ENCODE measurements around the gene KDELR3. TPM values are rescaled to one million over a fixed set of nuclear protein-coding genes. Genes with fewer than 3 reads are reported as not detected.

The KDELR3 gene
- total and polyA plus RNA-seq, 2 donors (not counting 3 experiments of a cell fraction or from before 2014, with no cell fraction given): 28.6 to 61.3 TPM

DNA sequence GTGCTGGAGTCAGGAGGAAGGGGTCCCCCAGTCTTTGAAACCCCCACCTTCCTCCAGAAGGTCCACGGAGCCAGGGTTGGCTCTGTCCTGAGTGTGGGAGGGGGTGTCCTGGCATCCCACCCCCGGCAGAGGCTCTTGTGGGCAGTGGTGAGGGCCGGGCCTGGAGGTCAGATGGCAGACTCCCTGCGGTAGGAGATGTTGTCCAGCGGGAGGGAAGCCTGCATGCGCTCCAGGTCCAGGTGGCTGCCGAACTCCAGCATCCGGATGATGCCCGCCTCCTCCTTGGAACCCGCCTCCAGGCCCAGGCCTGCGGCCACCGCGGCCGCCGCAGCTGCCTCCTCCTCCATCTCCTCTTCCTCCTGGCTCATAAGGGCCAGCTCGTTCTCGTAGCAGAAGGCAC, 41.3 kb upstream of the KDELR3 start:
- Histone ChIP-seq H3K4me1 (ENCODE audit: control insufficient read depth, extremely low read depth, insufficient read depth, low read length) (no peaks in the 10 kb centered on the region), H4K20me1 (replicated peaks; ENCODE audit: control insufficient read depth, extremely low read depth, insufficient read depth, low read length) (no peaks in the 10 kb centered on the region), H3K9ac (replicated peaks; ENCODE audit: extremely low read depth, insufficient read depth, low read length) (no peak overlapping the region), H3K9me1 (replicated peaks; ENCODE audit: control insufficient read depth, extremely low read depth, insufficient read depth, low read length) (no peaks in the 10 kb centered on the region), H3K27me3 (ENCODE audit: control insufficient read depth in 2 of 2, insufficient read depth in 2 of 2, low read length in 2 of 2) (no peaks in the 10 kb centered on the region), H2AFZ (ENCODE audit: low read depth, low read length) (no peak overlapping the region), H3K9me3 (replicated peaks; ENCODE audit: control insufficient read depth, insufficient read depth, low read length) (no peaks in the 10 kb centered on the region), H3K4me2 (ENCODE audit: insufficient read depth, low read length) (no peak overlapping the region), H3K79me2 (ENCODE audit: control insufficient read depth, insufficient read depth, low read length) (no peaks in the 10 kb centered on the region), H3K36me3 (ENCODE audit: control insufficient read depth in 2 of 2, extremely low read depth in 1 of 2, insufficient read depth in 2 of 2, low read length in 2 of 2) (no peaks in the 10 kb centered on the region), H3K4me3 (replicated peaks in 1 of 3; ENCODE audit: insufficient read depth in 1 of 3, low read depth in 1 of 3, low read length in 3 of 3) (no peak overlapping the region), H3K27ac (ENCODE audit: insufficient read depth, low read depth, low read length) (no peak overlapping the region)
- no TSS peak for BruUV-seq (replicated peaks)
- TF ChIP-seq GATA2 (IDR thresholded peaks at IDR 0.05; ENCODE audit: insufficient read depth, insufficient read length, low read depth, low read length): no peak
- TF ChIP-seq, protein P1, sequence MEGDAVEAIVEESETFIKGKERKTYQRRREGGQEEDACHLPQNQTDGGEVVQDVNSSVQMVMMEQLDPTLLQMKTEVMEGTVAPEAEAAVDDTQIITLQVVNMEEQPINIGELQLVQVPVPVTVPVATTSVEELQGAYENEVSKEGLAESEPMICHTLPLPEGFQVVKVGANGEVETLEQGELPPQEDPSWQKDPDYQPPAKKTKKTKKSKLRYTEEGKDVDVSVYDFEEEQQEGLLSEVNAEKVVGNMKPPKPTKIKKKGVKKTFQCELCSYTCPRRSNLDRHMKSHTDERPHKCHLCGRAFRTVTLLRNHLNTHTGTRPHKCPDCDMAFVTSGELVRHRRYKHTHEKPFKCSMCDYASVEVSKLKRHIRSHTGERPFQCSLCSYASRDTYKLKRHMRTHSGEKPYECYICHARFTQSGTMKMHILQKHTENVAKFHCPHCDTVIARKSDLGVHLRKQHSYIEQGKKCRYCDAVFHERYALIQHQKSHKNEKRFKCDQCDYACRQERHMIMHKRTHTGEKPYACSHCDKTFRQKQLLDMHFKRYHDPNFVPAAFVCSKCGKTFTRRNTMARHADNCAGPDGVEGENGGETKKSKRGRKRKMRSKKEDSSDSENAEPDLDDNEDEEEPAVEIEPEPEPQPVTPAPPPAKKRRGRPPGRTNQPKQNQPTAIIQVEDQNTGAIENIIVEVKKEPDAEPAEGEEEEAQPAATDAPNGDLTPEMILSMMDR (IDR thresholded peaks at IDR 0.05; ENCODE audit: extremely low read depth in 1 of 2, insufficient read depth in 1 of 2, low read depth in 1 of 2, low read length in 2 of 2): no peak
- no peak for FAIRE-seq
- dilution Hi-C loops (cut with MboI; ENCODE audit: extremely low pct_ligation_motif_present, low sequenced_read_pairs) (no loop called here), intact Hi-C loops (cut with micrococcal nuclease) (no loop called here)
- DNase-seq (ENCODE audit: low read depth, low spot score): no peak
- ChIA-PET POLR2A (no interaction called here), CTCF (interaction anchor here (0.6 kb wide), 1 partner anchor 137 kb away, joined by 3 read pairs; no protein-coding TSS in a partner anchor)

DNA sequence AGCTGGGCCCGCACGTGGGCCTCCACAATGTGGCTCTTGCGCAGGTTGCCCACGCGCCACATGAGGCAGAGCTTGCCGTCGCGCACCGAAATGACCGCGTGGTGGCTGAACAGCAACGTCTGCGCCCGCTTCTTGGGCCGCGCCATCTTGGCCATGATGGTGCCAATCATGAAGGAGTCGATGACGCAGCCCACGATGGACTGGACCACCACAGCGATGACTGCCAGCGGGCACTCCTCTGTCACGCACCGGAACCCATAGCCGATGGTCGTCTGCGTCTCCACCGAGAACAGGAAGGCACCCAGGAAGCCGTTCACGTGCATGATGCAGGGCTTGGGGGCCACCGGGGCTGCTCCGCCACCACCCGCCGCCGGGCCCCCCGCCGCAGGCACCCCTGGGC, 40.4 kb upstream of the KDELR3 start:
- Histone ChIP-seq H3K27ac (ENCODE audit: insufficient read depth, low read depth, low read length) (no peak overlapping the region), H3K79me2 (ENCODE audit: control insufficient read depth, insufficient read depth, low read length) (no peaks in the 10 kb centered on the region), H3K4me3 (replicated peaks in 1 of 3; ENCODE audit: insufficient read depth in 1 of 3, low read depth in 1 of 3, low read length in 3 of 3) (no peak overlapping the region), H3K9me1 (replicated peaks; ENCODE audit: control insufficient read depth, extremely low read depth, insufficient read depth, low read length) (no peaks in the 10 kb centered on the region), H3K9ac (replicated peaks; ENCODE audit: extremely low read depth, insufficient read depth, low read length) (no peak overlapping the region), H3K36me3 (ENCODE audit: control insufficient read depth in 2 of 2, extremely low read depth in 1 of 2, insufficient read depth in 2 of 2, low read length in 2 of 2) (no peaks in the 10 kb centered on the region), H3K4me1 (ENCODE audit: control insufficient read depth, extremely low read depth, insufficient read depth, low read length) (no peaks in the 10 kb centered on the region), H2AFZ (ENCODE audit: low read depth, low read length) (no peak overlapping the region), H3K9me3 (replicated peaks; ENCODE audit: control insufficient read depth, insufficient read depth, low read length) (no peaks in the 10 kb centered on the region), H3K4me2 (ENCODE audit: insufficient read depth, low read length) (no peak overlapping the region), H4K20me1 (replicated peaks; ENCODE audit: control insufficient read depth, extremely low read depth, insufficient read depth, low read length) (no peaks in the 10 kb centered on the region), H3K27me3 (ENCODE audit: control insufficient read depth in 2 of 2, insufficient read depth in 2 of 2, low read length in 2 of 2) (no peaks in the 10 kb centered on the region)
- intact Hi-C loops (cut with micrococcal nuclease): no loop called here
- DNase-seq (ENCODE audit: low read depth, low spot score): no peak
- FAIRE-seq: no peak
- BruUV-seq (replicated peaks): no TSS peak
- CTCF ChIA-PET: no interaction called here
- dilution Hi-C loops (cut with MboI; ENCODE audit: extremely low pct_ligation_motif_present, low sequenced_read_pairs): no loop called here
- POLR2A ChIA-PET: no interaction called here
- TF ChIP-seq, protein P1 (IDR thresholded peaks at IDR 0.05; ENCODE audit: extremely low read depth in 1 of 2, insufficient read depth in 1 of 2, low read depth in 1 of 2, low read length in 2 of 2): no peak
- TF ChIP-seq MYC (IDR thresholded peaks at IDR 0.05; ENCODE audit: low read depth, low read length) (no peak), FOS (IDR thresholded peaks at IDR 0.05; ENCODE audit: borderline replicate concordance, insufficient read depth, low read length) (no peak), EZH2 (IDR thresholded peaks at IDR 0.05; ENCODE audit: borderline replicate concordance, low read depth, low read length, severe bottlenecking) (no peak), POLR2A (IDR thresholded peaks at IDR 0.05; ENCODE audit: low read depth, low read length) (no peak), POLR2AphosphoS5 (IDR thresholded peaks at IDR 0.05; ENCODE audit: insufficient read depth, low read depth, low read length) (no peak), JUN (IDR thresholded peaks at IDR 0.05; ENCODE audit: borderline replicate concordance, insufficient read depth, insufficient read length, low read depth) (no peak), GATA2 (IDR thresholded peaks at IDR 0.05; ENCODE audit: insufficient read depth, insufficient read length, low read depth, low read length) (no peak)
- TF ChIP-seq, protein P2, sequence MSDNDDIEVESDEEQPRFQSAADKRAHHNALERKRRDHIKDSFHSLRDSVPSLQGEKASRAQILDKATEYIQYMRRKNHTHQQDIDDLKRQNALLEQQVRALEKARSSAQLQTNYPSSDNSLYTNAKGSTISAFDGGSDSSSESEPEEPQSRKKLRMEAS (IDR thresholded peaks at IDR 0.05; ENCODE audit: insufficient read depth, insufficient read length): no peak

Measured in endothelial cell of umbilical vein (primary cell).